Activated CD8-positive, alpha-beta T cell treated with anti-CD3 and anti-CD28 coated beads for 36 hours (primary cell): ENCODE results near the gene PGA5. TPM values are rescaled to one million over a fixed set of nuclear protein-coding genes. Genes with fewer than 3 reads are reported as not detected.

Experiments used
- ATAC-seq: fragments of 200-7000 bp; cut with Tn5 transposase; one replicate; pipeline ENCODE4 v1.10.0; 2021; ENCODE audit warnings: mild to moderate bottlenecking, moderate library complexity
- CTCF ChIA-PET: fragments of 350-600 bp; sonication (Branson Sonifier 250); formaldehyde crosslinking; loops from one replicate; lab custom pipeline; 2021; ENCODE audit warnings: antibody characterized with exemption; lab: Charles Lee
- POLR2A ChIA-PET: fragments of 350-600 bp; sonication (Branson Sonifier 250); formaldehyde crosslinking; loops from one replicate; lab custom pipeline; 2021; ENCODE audit warnings: antibody characterized with exemption; lab: Charles Lee
- DNase-seq: peaks from one replicate; pipeline ENCODE4 v3.0.0-alpha.2; 2020
- H3K27ac Mint-ChIP-seq: one replicate; pipeline ENCODE4 v1.8.0; 2021; ENCODE audit warnings: mild to moderate bottlenecking, mixed read lengths
- H3K27me3 Mint-ChIP-seq: one replicate; pipeline ENCODE4 v1.8.0; 2021; ENCODE audit warnings: mixed read lengths
- H3K36me3 Mint-ChIP-seq: one replicate; pipeline ENCODE4 v1.8.0; 2021; ENCODE audit warnings: low read depth, mixed read lengths
- H3K4me1 Mint-ChIP-seq: one replicate; pipeline ENCODE4 v1.8.0; 2021; ENCODE audit warnings: low read depth, mixed read lengths
- H3K4me3 Mint-ChIP-seq: one replicate; pipeline ENCODE4 v1.8.0; 2021; ENCODE audit warnings: mild to moderate bottlenecking, moderate library complexity, mixed read lengths
- H3K9me3 Mint-ChIP-seq: one replicate; pipeline ENCODE4 v1.8.0; 2021; ENCODE audit warnings: mixed read lengths
- intact Hi-C: fragments of 100-400 bp; cut with micrococcal nuclease; formaldehyde crosslinking; loops from one replicate; pipeline ENCODE4 v1.10.0; 2022
- total RNA-seq, 2 experiments: library from RNA; stranded (reverse); gene quantifications; one replicate each; pipeline ENCODE4 v1.2.3, GENCODE V29; 2021
- TF ChIP-seq, protein P1 (sequence below): fragments of 200-600 bp; IDR thresholded peaks from one replicate; pipeline ENCODE4 v1.8.0; 2022; ENCODE audit warnings: antibody characterized with exemption, mild to moderate bottlenecking

PGA5 gene
- total RNA-seq, 2 experiments from 2014 or later: not detected

DNA sequence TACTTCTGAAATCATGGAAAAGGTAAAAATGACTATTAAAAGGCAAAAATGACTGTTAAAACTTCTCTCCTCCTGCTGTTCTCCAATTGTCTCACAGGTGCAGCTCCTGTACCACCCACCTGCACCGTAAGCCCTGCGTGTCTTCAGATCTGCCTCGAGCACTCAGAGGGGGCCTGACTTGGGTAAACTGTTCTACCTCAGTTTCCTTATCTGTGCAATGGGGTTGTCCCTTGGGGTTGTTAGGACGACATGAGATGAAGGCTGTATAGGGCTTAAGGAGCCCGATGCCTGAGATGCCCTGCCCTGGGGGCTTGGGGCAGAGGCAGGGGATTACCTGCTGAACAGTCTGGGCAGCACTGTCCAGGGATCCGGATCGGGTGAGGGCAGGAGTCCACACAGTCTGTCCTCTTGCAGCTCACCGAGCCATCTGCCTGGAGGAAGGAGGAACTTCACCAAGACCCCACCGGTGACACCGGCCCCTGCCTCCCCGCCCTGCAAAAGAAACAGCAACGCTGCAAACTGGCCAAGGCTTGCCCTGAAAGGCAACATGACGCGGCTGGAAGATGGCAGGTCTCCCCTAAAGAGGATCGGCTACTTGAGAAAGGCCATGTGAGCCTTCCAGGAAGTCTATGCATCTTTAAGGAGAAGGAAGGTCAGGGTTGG is 27.7 kb downstream of the PGA5 start:
- DNase-seq: no peak
- H3K27ac Mint-ChIP-seq: no peak overlapping the region
- no peak overlapping the region for H3K4me3 Mint-ChIP-seq
- TF ChIP-seq, protein P1, sequence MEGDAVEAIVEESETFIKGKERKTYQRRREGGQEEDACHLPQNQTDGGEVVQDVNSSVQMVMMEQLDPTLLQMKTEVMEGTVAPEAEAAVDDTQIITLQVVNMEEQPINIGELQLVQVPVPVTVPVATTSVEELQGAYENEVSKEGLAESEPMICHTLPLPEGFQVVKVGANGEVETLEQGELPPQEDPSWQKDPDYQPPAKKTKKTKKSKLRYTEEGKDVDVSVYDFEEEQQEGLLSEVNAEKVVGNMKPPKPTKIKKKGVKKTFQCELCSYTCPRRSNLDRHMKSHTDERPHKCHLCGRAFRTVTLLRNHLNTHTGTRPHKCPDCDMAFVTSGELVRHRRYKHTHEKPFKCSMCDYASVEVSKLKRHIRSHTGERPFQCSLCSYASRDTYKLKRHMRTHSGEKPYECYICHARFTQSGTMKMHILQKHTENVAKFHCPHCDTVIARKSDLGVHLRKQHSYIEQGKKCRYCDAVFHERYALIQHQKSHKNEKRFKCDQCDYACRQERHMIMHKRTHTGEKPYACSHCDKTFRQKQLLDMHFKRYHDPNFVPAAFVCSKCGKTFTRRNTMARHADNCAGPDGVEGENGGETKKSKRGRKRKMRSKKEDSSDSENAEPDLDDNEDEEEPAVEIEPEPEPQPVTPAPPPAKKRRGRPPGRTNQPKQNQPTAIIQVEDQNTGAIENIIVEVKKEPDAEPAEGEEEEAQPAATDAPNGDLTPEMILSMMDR: no peak
- intact Hi-C loops: no loop called here
- no peak for ATAC-seq
- POLR2A ChIA-PET: no interaction called here
- CTCF ChIA-PET: interaction anchor here (0.9 kb wide), 1 partner anchor 67 kb away, joined by 5 read pairs; no protein-coding TSS in a partner anchor
- H3K9me3 Mint-ChIP-seq: no peaks in the 10 kb centered on the region
- peaks cover 10% of the 10 kb centered on the region for H3K36me3 Mint-ChIP-seq
- H3K27me3 Mint-ChIP-seq: no peaks in the 10 kb centered on the region
- no peaks in the 10 kb centered on the region for H3K4me1 Mint-ChIP-seq

DNA sequence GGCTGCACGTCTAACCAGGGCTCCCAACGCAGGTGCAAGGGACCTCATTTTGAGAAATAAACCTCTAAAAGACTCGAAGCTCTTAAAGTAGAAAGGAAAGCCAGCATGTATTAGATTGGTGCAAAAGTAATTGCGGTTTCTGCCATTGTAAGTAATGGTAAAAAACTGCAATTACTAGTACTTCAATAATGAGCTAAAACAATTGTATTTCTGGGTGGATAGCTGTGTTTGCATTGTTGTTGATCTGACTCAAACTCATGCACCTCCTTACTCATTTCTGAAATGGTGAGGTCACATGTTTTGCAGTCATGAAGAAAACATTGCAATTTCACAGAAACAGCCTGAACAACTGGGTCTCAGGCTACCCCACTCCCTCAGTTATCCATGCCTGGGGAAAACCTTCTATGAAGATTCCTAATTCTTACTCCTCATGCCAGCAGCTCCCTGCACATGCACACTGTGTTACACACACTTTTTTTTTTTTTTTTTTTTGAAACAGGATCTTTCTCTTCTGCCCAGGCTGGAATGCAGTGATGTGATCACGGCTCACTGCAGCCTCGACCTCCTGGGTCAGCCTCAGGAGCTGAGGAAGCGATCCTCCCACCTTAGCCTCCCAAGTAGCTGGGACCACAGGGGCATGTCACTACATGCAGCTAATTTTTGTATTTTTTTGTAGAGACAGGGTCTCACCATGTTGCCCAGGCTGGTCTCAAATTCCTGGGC is 29.5 kb downstream of the PGA5 start:
- TF ChIP-seq, protein P1: no peak
- CTCF ChIA-PET: interaction anchor here (1.1 to 1.2 kb wide), 3 partner anchors 16 to 112 kb away, joined by 3 to 4 read pairs (median 4); no protein-coding TSS in a partner anchor
- Mint-ChIP-seq H3K9me3 (no peaks in the 10 kb centered on the region), H3K4me3 (no peak overlapping the region), H3K36me3 (peaks cover 4% of the 10 kb centered on the region), H3K4me1 (no peaks in the 10 kb centered on the region), H3K27ac (no peak overlapping the region), H3K27me3 (no peaks in the 10 kb centered on the region)
- POLR2A ChIA-PET: interaction anchor here (1.2 kb wide), 1 partner anchor 8 kb away, joined by 4 read pairs; no protein-coding TSS in a partner anchor
- intact Hi-C loops: no loop called here
- ATAC-seq (peak; percentile 24), DNase-seq (no peak)

DNA sequence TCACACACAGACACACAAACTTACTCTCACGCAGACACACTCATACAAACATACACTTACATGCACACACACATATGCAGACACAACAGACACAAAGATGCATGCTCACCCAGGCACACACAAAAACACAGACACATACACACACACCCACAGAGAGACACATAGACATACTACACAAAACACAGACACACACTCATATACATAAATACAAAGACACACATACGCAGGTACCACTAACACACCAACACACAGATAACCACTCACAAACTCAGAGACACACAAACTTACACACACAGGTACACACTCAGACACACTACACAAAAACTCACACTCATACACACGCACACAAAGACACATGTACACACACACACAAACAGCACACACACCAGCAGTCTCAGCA is 31.8 kb downstream of the PGA5 start:
- DNase-seq: no peak
- no peak overlapping the region for H3K4me3 Mint-ChIP-seq
- peaks cover 7% of the 10 kb centered on the region for H3K36me3 Mint-ChIP-seq
- no peaks in the 10 kb centered on the region for H3K9me3 Mint-ChIP-seq
- no peaks in the 10 kb centered on the region for H3K27me3 Mint-ChIP-seq
- intact Hi-C loops: no loop called here
- CTCF ChIA-PET: no interaction called here
- POLR2A ChIA-PET: interaction anchor here (1.0 kb wide), 1 partner anchor 14 kb away, joined by 4 read pairs; no protein-coding TSS in a partner anchor
- H3K4me1 Mint-ChIP-seq: no peaks in the 10 kb centered on the region
- H3K27ac Mint-ChIP-seq: no peak overlapping the region
- ATAC-seq: no peak
- TF ChIP-seq, protein P1: no peak

DNA sequence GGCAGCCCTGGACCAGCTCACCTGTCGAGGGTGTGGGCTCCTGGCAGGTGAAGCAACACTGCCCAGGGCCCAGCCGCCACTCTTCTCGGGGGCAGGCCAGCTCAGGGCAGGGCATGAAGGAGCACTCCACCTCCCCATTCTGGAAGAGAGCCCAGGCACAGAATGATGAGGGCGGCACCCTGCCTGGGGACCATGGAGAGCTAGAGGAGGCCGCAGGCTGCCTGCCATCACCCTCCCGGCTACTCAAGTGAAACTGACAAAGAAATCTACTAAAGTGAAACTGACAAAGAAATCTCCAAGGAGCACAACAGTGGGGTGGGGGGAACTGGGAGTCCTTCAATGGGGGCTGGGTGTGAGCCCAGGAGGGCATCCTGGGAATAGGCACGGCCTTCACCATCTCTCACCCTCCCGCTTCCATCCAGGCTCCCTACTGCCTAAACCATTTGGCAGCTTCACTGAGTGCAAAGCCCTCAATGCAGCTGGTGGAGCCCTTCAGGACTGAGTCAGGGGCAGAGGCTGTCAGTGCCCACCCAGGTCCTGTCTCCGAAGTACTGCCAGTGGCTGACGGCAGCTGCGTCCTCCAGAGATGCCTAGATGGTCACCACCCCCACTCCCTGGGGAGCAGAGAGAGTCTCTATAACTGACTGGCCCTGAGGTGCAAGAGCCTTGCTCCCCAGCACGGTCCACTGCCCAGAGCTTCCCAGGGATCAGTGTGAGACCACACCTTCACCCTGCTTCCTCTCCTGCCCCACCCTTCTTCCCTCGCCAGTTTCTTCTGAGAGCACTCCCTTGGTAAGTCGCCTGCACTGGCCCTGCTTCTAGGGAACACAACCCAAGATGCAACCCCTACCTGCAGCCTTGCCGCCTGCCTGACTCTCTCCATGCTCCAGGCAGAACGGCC is 32.5 kb downstream of the PGA5 start:
- Mint-ChIP-seq H3K4me3 (no peak overlapping the region), H3K4me1 (peaks cover 2% of the 10 kb centered on the region), H3K27ac (no peak overlapping the region), H3K27me3 (no peaks in the 10 kb centered on the region), H3K9me3 (no peaks in the 10 kb centered on the region), H3K36me3 (peaks cover 10% of the 10 kb centered on the region)
- POLR2A ChIA-PET: interaction anchor here (0.8 to 1.0 kb wide), 2 partner anchors 14 to 29 kb away, joined by 3 to 4 read pairs; no protein-coding TSS in a partner anchor
- intact Hi-C loops: no loop called here
- TF ChIP-seq, protein P1: no peak
- DNase-seq (no peak), ATAC-seq (no peak)
- CTCF ChIA-PET: no interaction called here
